Heart left ventricle (tissue), 13 donors: ENCODE data around the gene GCC1.

Experiments used
- POLR2A ChIP-seq, 2 donors: fragments of 450-650 bp; IDR thresholded peaks; one replicate each; pipeline ENCODE4 v1.6.1; 2017; ENCODE audit warnings: antibody characterized with exemption in 2 of 2, mild to moderate bottlenecking in 2 of 2, moderate library complexity in 2 of 2
- TF ChIP-seq, protein P1 (sequence below), 12 donors: fragments of 200-600 bp; sonication (generic) in 4 of 12; IDR thresholded peaks; one replicate each; pipeline versions ENCODE4 v1.5.0 to v1.8.0; 2018 to 2022; ENCODE audit warnings: antibody characterized with exemption in 12 of 12, mild to moderate bottlenecking in 5 of 12
- donor health status: ischemic (EF 13 %, LVEDD 7.1; RV severe dilation, severe dysfunction).
- donor health status: DM: no; HTN: yes; CAD: no.
- donor health status: DM: no; HTN: no; CAD: no.
- donor health status: ischemic (EF 25% LVEDD 6.9; RV normal size, moderate dysfunction).
- donor health status: ischemic (EF 25% LVEDD 5.7; RV mildly dilated, moderate dysfunction).
- donor health status: ischemic (EF 35%, LVEDD 5.7; RV mildly dilated, moderate dysfunction).
- donor health status: nonischemic (EF 11% LVEDD 7.7; RV severe dilation, severe dysfunction).
- donor health status: DM: yes; HTN: yes; CAD: no.
- donor health status: PGD.
- donor health status: ischemic (EF 29% LVEDD 5.4; RV normal size, mild dysfunction).
- donor health status: nonischemic (EF 23%, LVEDD 6.1; RV moderate dilation, normal function).

DNA sequence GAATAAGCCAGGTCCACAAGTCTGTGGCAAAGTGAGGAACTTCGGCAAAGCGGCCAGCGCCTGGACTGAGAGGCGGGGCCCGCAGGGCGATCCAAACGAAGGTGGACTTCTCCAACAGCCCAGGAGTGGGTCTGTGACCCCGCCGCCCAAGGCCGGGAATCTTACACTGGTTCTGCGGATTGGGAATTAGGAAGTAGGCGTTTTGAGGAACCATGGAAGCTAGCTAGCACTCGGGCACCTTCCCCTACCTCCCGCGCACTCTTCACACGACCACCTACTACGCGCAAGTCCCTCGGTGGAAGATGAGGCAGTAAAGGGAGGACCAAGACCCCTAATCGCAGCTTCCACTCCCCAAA lies 2.2 kb upstream of the GCC1 start:
- TF ChIP-seq, protein P1, sequence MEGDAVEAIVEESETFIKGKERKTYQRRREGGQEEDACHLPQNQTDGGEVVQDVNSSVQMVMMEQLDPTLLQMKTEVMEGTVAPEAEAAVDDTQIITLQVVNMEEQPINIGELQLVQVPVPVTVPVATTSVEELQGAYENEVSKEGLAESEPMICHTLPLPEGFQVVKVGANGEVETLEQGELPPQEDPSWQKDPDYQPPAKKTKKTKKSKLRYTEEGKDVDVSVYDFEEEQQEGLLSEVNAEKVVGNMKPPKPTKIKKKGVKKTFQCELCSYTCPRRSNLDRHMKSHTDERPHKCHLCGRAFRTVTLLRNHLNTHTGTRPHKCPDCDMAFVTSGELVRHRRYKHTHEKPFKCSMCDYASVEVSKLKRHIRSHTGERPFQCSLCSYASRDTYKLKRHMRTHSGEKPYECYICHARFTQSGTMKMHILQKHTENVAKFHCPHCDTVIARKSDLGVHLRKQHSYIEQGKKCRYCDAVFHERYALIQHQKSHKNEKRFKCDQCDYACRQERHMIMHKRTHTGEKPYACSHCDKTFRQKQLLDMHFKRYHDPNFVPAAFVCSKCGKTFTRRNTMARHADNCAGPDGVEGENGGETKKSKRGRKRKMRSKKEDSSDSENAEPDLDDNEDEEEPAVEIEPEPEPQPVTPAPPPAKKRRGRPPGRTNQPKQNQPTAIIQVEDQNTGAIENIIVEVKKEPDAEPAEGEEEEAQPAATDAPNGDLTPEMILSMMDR (IDR thresholded peaks at IDR 0.05) = no peak
- TF ChIP-seq POLR2A (IDR thresholded peaks at IDR 0.05) = no peak
